A204.1 (cell line): ENCODE measurements around the gene KNTC1.
"Not testable (repeated sequence)": the region's sequence is repeated elsewhere in the genome, so short reads cannot be mapped to it uniquely, and the experiment has no call there.

Source experiments
- FAIRE-seq: peaks from 2 replicates; lab custom pipeline; 2012; peaks lifted over from hg19 to GRCh38; lab: Jason Lieb, UNC

KNTC1 gene

DNA sequence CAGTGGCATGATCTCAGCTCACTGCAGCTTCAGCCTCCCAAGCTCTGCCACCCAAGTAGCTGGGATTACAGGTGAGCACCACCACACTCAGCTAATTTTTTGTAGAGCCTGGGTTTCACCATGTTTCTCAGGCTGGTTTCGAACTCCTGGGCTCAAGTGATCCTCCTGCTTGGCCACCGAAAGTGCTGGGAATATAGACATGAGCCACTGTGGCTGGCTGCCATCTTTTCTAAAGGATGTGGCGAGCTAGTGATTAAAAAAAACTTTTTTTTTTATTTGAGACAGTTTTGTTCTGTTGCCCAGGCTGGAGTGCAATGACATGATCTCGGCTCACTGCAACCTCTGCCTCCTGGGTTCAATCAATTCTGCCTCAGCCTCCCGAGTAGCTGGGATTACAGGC, 39.8 kb downstream of the KNTC1 start:
- not testable (repeated sequence) for FAIRE-seq

DNA sequence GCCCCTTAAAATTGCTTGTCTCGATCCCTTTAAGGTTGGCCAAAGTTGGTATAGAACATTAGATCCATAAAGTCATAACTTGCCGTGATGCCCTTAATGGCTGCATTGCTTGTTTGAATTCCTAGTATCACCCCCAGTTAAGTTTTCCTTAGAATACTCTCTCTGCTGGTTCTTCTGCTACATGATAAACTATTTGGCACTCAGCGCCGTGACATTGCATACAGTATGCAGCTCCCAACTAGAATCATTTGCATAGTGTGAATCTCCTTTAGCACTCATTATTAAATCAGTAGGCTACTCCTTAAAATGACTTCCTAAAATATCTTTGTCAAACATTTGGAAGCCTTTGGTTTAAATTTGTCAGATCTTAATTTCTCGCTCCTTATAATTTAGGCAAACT, 42.2 kb downstream of the KNTC1 start:
- no peak for FAIRE-seq

DNA sequence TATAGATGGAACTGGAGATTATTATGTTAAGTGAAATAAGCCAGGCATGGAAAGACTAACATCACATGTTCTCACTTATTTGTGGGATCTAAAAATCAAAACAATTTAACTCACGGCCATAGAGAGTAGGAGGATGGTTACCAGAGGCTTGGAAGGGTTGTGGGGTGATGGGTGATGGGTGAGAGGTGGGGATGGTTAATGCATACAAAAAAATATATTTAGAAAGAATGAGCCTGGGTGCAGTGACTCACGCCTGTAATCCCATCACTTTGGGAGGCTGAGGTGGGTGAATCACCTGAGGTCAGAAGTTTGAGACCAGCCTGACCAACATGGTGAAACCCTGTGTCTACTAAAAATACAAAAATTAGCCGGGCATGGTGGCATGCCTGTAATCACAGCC, 43.0 kb downstream of the KNTC1 start:
- not testable (repeated sequence) for FAIRE-seq

DNA sequence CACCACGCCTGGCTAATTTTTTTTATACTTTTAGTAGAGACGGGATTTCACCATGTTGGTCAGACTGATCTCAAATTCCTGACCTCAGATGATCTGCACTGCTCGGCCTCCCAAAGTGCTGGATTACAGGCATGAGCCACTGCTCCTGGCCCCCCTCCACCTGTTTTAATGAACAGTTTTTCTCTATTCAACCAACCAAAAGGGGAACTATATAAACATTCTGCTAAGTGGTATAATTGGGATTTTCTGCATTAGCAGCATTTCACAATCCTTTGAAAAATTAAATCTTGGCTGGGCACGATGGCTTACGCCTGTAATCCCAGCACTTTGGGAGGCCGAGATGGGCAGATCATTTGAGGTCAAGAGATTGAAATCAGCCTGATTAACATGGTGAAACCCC, 44.8 kb downstream of the KNTC1 start:
- no peak for FAIRE-seq

DNA sequence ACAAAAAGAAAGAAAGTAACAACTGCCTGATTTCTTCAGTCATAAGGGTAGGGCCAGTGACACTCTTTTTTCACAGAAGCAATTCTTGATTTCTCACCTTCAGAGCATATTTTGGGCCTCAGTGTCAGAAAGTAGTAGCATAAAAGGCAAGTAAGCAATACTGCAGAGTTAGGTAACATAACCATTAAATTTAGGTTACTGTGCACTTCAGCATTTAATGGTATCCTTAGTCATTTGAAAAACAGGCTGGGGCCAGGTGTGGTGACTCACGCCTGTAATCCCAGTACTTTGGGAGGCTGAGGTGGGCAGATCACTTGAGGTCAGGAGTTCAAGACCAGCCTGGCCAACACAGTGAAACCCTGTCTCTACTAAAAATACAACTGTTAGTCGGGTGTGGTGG, 56.2 kb downstream of the KNTC1 start:
- FAIRE-seq, result not testable (repeated sequence)

DNA sequence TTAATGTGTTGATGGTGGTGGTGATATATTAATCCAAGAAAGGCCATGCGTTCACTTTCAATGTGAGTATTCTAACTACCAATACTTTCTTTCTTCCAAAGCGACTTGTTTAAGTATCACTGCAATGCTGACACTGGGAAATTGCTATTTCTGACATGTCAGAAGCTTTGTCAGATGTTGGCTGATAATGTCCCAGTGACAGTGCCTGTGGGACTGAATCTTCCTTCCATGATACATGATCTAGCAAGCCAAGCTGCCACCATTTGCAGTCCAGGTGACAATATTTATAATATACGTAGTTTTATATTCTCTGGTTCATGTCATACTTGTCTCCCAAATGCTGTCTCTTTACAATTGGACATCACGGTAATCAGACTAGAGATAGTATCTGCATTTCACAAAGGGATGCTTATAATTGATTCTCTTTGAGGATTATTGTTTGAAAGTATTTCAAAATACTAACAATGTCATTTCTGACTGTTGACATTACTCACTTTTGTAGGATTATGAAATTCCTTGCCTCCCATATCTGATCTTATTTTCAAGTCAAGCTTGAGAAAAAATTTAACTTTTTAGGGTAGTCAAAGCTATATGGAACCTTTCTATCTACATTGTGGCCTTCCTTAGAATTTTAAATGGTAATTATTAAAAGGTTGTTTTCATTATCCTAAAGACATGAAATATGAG, 57.3 kb downstream of the KNTC1 start:
- FAIRE-seq, result no peak

DNA sequence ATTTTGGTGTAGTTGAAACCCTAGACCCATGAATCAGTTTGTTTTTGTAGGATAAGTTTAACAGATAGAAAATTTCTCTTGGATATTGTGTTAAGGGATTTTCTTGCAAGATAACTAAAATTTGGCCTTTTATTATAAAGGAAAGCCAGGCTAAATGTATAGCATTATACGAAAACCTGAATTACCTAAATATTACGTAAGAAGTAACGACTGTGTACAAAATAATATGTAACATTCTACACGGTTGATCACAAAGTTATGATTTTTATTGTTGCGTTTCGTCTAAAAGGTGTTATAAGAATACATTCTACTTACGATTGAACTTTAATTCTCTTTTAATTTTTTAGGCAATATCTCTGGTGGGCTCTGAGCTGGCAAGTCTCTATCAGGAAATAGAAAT, 63.9 kb downstream of the KNTC1 start:
- FAIRE-seq, result no peak

DNA sequence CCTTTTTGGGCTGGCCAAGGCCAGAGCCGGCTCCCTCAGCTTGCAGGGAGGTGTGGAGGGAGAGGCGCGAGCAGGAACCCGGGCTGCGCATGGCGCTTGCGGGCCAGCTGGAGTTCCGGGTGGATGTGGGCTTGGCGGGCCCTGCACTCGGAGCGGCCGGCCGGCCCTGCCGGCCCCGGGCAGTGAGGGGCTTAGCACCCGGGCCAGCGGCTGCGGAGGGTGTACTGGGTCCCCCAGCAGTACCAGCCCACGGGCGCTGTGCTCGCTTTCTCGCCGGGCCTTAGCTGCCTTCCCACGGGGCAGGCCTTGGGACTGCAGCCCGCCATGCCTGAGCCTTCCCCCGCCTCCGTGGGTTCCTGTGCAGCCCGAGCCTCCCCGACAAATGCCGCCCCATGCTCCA, 64.9 kb downstream of the KNTC1 start:
- not testable (repeated sequence) for FAIRE-seq

DNA sequence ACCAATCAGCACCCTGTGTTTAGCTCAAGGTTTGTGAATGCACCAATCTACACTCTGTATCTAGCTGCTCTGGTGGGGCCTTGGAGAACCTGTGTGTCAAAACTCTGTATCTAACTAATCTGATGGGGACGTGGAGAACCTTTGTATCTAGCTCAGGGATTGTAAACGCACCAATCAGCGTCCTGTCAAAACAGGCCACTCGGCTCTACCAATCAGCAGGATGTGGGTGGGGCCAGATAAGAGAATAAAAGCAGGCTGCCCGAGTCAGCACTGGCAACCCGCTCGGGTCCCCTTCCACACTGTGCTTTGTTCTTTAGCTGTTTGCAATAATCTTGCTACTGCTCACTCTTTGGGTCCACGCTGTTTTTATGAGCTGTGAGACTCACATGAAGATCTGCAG, 65.5 kb downstream of the KNTC1 start:
- not testable (repeated sequence) for FAIRE-seq

DNA sequence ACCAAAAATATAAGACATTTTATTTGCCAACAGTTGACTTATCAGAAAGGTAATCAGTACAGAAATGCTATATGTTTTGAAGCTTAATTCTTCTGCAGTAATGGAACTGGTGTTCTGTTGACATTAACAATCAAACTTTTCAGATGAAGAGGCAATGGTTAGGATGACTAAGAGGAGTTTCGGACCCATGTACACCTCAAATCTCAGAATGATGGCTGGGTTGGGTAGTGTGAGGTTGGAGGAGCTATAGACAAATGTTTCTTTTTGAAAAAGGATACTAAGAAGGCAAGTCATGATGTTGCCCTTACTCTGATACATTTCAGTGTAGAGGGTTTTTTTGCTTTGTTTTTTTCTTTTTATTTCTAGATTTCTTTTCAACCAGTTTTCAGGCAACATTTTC, 66.9 kb downstream of the KNTC1 start:
- no peak for FAIRE-seq

DNA sequence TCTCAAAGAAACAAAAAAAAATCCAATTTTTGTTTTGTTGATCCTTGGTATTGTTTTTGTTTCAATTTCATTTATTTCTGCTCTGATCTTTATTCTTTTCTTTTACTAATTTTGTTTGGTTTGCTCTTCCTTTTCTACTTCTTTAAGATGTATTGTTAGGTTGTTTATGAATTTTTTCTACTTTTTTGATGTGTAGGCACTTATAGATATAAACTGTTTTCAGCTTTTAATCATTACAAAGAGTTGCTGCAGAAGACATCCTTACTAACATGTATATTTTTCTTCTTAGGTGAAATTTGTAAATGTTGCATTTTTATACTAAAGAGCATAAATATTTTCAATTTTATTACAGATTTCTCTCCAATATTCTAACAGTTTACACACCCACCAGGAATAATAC, 69.8 kb downstream of the KNTC1 start:
- peak; percentile 14 for FAIRE-seq

DNA sequence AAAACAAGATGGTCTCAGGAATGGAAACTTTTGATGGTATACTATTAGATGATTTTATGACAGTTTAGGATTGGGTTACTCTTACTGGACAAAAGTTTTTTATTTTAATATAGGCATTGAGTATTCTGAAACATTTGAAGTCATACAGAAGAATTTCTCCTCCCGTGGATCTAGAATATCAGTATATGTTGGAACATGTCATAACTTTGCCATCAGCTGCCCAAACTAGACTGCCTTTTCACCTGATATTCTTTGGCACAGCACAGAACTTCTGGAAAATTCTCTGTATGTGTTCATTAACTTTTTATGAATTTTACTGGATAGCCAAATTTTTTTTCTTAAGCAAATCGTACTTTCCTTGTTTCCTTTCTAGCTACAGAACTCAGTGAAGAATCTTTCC, 75.4 kb downstream of the KNTC1 start:
- FAIRE-seq, result no peak

DNA sequence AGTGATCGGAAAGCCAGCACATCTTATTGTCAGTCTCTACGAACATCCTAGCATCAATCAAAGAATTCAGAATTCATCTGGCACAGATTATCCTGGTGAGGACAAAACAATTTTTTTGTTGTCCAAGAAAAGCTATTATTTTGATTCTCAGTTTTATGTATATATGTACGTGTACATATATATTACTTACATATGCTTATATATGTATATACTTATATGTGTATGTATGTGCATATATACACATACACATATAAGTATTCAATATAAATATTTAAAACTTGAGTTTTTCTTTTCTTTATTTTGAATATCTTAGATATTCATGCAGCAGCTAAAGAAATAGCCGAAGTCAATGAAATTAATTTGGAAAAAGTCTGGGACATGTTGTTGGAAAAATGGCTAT, 77.9 kb downstream of the KNTC1 start:
- peak; percentile 55 for FAIRE-seq

DNA sequence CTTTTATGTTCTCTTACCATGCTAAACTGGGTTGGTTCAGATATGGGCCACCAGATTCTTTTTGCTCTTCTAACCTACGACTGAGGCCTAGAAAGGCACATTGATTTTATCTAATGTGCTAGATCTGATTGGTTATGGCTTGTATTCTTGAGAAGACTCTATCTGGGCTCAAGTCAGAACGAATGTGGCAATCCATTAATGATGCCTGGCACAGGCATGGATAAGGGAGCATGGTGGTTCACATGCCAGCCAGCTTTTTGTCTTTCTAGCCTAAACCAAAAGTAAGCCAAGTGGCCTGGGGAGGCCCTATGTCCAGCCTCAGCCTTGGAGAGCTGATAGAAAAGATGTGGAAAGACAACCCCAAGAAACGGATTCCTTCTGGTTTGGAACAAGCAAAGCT, 82.7 kb downstream of the KNTC1 start:
- FAIRE-seq, result no peak

DNA sequence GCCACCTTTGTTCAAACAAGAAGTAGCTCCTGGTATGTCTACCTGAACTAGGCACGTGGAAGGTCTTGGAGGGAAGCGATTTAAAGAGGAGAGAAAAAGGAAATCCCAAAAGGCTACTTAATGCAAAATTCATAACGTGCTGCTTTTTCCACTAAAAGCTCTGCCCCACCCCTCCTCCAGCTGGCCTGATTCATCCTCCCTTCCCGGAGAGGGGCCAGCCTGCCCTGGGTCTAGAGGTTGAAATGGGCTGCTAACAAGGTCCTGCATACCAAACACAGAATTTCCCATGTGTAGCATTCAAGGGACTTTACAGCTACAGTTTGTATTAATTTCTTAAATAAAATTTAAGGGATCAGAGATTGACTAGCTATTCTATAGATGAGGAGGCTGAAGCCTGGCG, 83.2 kb downstream of the KNTC1 start:
- no peak for FAIRE-seq

DNA sequence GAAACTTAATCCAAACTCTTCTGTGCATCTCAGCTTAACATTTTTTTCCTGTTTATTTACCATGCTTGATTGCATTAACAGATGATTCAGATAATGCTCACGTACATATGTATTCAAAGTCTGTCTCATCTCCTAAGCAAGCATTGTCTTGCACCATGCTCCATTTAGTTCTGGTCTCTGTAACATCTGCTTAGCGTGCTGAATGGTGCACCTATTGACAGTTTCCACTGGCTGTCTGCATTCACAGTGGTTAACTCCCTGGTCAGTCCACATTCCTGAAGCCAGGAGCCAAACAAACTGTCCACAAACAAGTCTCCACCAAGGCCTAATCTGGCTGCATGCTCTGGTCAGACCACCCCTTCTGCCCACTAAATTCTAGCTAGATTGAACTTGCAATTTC, 83.9 kb downstream of the KNTC1 start:
- FAIRE-seq, result no peak

DNA sequence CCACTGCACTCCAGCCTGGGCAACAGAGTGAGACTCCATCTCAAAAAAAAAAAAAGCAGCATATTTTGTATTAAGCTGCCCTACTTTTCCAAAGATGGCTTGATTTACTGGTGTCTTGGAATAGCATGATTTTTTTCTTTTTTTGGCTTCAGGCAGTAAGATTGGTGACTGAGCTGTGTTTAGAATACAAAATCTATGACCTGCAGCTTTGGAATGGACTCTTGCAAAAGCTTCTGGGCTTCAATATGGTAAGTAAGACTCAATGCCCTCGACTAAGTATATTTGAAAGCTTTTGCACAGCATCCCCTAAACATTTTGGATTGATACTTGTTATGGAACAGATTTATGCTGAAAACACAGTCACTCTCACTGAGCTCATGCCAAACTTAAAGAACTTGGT, 87.8 kb downstream of the KNTC1 start:
- FAIRE-seq, result no peak

DNA sequence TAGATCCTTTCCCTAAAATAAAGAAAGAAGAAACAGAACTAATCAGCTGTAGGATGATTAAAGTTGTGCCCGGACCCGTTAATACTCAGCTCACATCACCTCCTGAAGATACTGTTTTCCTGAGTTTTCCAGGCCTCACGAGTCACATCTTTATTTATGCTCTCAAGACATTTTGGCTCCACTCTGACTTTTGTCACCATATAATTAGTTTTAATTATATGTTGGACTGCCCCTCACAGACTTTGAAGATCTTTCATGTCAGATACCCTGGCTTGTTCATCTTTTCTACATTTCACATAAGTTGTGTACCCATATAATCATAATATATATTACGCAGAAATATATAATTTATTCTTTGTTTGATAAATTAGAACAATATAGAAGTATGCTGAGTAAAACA, 88.7 kb downstream of the KNTC1 start:
- FAIRE-seq, result no peak

DNA sequence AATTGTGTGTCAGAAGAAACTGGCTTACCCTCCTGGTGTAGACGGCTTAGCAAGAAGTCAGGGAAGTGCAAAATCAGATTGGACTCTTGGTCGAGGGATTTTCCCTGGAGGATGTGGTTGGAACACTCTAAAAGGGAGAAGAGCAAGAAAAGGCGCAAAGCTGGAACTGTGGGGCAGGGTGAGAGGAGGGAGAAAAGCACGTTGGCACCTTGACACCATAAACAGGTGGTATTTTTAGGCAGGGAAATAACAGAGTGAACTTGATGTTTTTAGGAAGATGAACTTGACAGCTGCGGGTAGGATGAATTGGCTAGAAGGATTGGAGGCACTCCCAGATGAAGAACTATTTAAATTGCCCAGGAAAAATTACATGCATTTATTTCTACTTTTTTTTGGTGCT, 108.4 kb downstream of the KNTC1 start:
- FAIRE-seq, result no peak

DNA sequence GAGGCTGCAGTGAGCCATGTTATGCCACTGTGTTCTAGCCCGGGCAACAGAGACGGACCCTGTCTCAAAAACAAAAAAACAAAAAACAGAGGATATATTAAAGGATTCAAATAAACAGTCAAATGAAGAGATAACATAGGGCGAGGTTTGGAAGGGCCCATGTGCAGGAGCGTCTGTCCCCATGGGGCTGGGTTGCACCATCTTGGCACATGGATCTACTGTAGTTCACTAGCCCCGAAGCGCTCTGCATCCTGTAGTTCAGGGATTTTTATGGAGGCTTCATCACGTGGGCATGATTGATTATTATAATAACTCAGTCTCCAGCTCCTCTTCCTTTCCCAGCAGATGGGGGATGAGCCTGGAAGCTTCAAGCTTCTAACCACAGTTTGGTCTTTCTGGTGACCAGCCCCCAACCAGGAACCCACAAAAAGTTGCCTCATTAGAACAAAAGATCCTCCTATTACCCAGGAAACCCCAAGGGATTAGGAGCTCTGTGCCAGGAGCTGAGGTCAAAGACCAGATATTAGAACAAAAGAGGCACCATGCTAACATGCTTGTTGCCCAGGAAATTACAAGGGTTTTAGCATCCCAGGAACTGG, 116.3 kb downstream of the KNTC1 start:
- FAIRE-seq, result no peak

DNA sequence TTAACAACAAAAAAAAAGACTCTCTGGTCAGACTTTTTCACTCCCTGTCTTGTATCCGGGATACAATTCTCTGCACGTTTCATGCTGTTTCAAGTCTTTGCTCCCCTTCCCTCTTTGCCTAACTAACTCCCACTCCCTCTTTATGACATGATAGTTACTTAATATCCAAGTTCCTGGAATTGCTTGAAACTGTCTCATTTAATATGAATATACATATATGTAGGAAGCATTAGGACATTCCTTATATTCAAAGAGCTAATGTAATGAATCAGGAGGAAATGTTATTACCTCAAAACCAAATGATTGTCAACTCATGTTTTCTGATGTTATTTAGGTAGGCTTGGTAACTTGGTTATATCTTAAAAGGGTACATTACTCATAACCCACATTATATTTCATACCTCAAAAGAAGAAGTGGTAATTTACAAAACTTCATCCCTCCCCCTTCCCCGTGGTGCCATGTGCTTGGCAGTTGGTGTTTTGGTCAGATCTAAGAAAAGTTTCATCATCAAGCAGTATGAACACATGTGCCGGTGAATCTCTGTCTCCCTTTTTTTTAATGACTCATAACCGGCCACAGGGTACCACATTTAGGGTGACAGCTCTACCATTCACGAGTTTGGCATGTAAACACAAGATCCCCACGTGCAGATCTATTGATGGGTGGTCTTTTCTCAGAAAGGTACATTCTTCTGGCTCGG, 119.6 kb downstream of the KNTC1 start:
- no peak for FAIRE-seq

DNA sequence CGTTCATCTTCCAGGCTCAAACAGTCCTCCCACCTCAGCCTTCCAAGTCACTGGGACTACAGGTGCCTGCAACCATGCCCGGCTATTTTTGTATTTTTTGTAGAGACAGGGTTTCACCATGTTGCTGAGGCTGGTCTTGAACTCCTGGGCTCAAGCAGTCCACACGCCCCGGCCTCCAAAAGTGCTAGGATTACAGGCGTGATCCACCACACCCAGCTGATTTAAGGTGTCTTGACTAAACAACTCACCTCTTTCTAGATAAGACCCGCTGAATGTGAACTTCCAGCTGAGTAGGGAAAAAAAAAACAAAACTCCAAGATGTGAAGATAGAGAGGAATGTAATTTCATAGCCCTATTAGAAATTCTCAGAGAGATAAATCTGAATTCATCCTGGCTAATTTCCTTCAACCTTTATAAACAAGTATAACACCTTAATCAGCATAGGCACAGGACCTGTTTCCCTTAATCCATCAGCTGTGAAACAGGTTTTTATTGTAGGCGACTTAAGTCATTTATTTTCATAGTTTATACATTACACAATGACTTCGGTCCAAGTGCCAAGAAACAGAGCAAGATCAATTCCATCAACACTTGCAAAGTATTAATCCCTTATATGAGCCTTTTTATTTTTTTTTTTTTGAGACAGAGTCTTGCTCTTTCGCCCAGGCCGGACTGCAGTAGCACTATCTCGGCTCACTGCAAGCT, 124.6 kb downstream of the KNTC1 start:
- no peak for FAIRE-seq

DNA sequence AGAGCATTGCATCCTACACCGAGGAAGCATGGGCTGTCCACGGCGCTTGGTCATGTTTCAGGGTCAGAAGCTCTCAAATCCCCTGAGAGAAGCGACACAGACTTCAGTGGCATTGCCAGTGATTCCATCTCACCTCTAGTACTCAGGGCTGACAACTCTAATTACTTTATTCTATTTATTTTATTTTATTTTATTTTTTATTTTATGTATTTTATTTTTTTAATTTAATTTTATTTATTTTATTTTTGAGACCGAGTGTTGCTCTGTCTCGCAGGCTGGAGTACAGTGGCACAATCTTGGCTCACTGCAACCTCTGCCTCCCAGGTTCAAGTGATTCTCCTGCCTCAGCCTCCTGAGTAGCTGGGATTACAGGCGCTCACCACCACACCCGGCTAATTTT, 126.2 kb downstream of the KNTC1 start:
- not testable (repeated sequence) for FAIRE-seq
